B cell (primary cell): ENCODE data around the gene LRP11. TPM values are rescaled to one million over a fixed set of nuclear protein-coding genes. Genes with fewer than 3 reads are reported as not detected.

Experiments
- ATAC-seq: fragments of 200-7000 bp; cut with Tn5 transposase; one replicate; pipeline ENCODE4 v1.10.0; 2021; ENCODE audit warnings: low read depth, mild to moderate bottlenecking, moderate number of reproducible peaks, moderate library complexity
- CTCF ChIA-PET: fragments of 350-600 bp; sonication (Branson Sonifier 250); formaldehyde crosslinking; loops from one replicate; lab custom pipeline; 2021; ENCODE audit warnings: antibody characterized with exemption, inconsistent platforms; lab: Charles Lee
- POLR2A ChIA-PET: fragments of 350-600 bp; sonication (Branson Sonifier 250); formaldehyde crosslinking; loops from one replicate; lab custom pipeline; 2021; ENCODE audit warnings: antibody characterized with exemption; lab: Charles Lee
- DNase-seq: peaks from one replicate; pipeline ENCODE4 v3.0.0; 2013
- H2AFZ ChIP-seq: 2 replicates; pipeline ENCODE4 v1.6.1; 2012; ENCODE audit warnings: mild to moderate bottlenecking, low read depth, low read length; ENCODE audit not compliant: insufficient read depth, poor library complexity, severe bottlenecking
- H3K27ac ChIP-seq, 2 donors: 1 replicate in 1 of 2; 2 replicates in 1 of 2; pipeline ENCODE4 v1.5.1; 2012 to 2013; ENCODE audit warnings: low read length in 2 of 2, mild to moderate bottlenecking in 2 of 2, moderate library complexity in 1 of 2
- H3K27me3 ChIP-seq, 4 experiments: fragments of 200-600 bp in 1 of 4; sonication (generic) in 1 of 4; replicated peaks in 1 of 4; 1 replicate in 2 of 4; 2 replicates in 2 of 4; pipeline versions ENCODE4 v1.6.1 to v1.7.0; 2013 to 2016; ENCODE audit warnings: low read length in 3 of 4, mild to moderate bottlenecking in 2 of 4, mixed read lengths in 1 of 4, moderate library complexity in 1 of 4; ENCODE audit not compliant: insufficient read depth in 4 of 4, control insufficient read depth in 3 of 4; ENCODE audit errors: control extremely low read depth in 1 of 4
- H3K36me3 ChIP-seq, 2 experiments: replicated peaks in 1 of 2; 1 replicate in 1 of 2; 2 replicates in 1 of 2; pipeline versions ENCODE4 v1.6.1 to v1.7.1; 2013; ENCODE audit warnings: low read length in 1 of 2; ENCODE audit not compliant: insufficient read depth in 2 of 2, control insufficient read depth in 1 of 2; ENCODE audit errors: control extremely low read depth in 1 of 2, extremely low read depth in 1 of 2
- H3K4me1 ChIP-seq, 2 donors: fragments of 200-600 bp in 1 of 2; sonication (generic) in 1 of 2; 1 replicate in 1 of 2; 2 replicates in 1 of 2; pipeline versions ENCODE4 v1.5.1 to v1.6.1; 2013 to 2017; ENCODE audit warnings: low read length in 2 of 2; ENCODE audit not compliant: control insufficient read depth in 2 of 2, insufficient read depth in 2 of 2
- H3K4me2 ChIP-seq: replicated peaks from 2 replicates; pipeline ENCODE3; 2012; ENCODE audit warnings: mild to moderate bottlenecking, low read depth, low read length; ENCODE audit not compliant: poor library complexity, severe bottlenecking
- H3K4me3 ChIP-seq, 5 experiments: fragments of 200-600 bp in 1 of 5; sonication (generic) in 1 of 5; 1 replicate in 3 of 5; 2 replicates in 2 of 5; pipeline versions ENCODE4 v1.5.1 to v1.7.0; 2011 to 2016; ENCODE audit warnings: low read length in 4 of 5, mild to moderate bottlenecking in 4 of 5, low read depth in 2 of 5, control low read depth in 1 of 5, moderate library complexity in 1 of 5; ENCODE audit not compliant: insufficient read depth in 1 of 5; ENCODE audit errors: control extremely low read depth in 1 of 5, extremely low read depth in 1 of 5
- H3K79me2 ChIP-seq: fragments of 200-600 bp; sonication (generic); one replicate; pipeline ENCODE4 v1.6.0; 2016; ENCODE audit warnings: low read length; ENCODE audit not compliant: control insufficient read depth, insufficient read depth
- H3K9ac ChIP-seq: fragments of 200-600 bp; sonication (generic); 2 replicates; pipeline ENCODE4 v1.6.1; 2017; ENCODE audit warnings: mild to moderate bottlenecking, low read length, moderate library complexity
- H3K9me3 ChIP-seq, 3 donors: one replicate each; pipeline versions ENCODE4 v1.6.1 to v1.7.1; 2013; ENCODE audit warnings: low read length in 2 of 3; ENCODE audit not compliant: control insufficient read depth in 2 of 3, insufficient read depth in 1 of 3; ENCODE audit errors: control extremely low read depth in 1 of 3
- H4K20me1 ChIP-seq: 2 replicates; pipeline ENCODE4 v1.6.0; 2012; ENCODE audit warnings: mild to moderate bottlenecking, low read length; ENCODE audit not compliant: insufficient read depth, control insufficient read depth, poor library complexity, severe bottlenecking
- H3K27ac Mint-ChIP-seq: one replicate; pipeline ENCODE4 v1.8.0; 2021; ENCODE audit warnings: mixed read lengths
- H3K27me3 Mint-ChIP-seq: one replicate; pipeline ENCODE4 v1.8.0; 2021; ENCODE audit warnings: mixed read lengths
- H3K4me1 Mint-ChIP-seq: one replicate; pipeline ENCODE4 v1.8.0; 2021; ENCODE audit warnings: mixed read lengths
- H3K4me3 Mint-ChIP-seq: one replicate; pipeline ENCODE4 v1.8.0; 2021; ENCODE audit warnings: mixed read lengths
- H3K9me3 Mint-ChIP-seq: one replicate; pipeline ENCODE4 v1.8.0; 2022; ENCODE audit warnings: mixed read lengths; ENCODE audit not compliant: insufficient read depth
- EZH2 ChIP-seq: IDR thresholded peaks from 2 replicates; pipeline ENCODE4 v1.6.1; 2012; ENCODE audit warnings: borderline replicate concordance, low read depth, mild to moderate bottlenecking, moderate library complexity, low read length; ENCODE audit not compliant: insufficient read depth, poor library complexity, severe bottlenecking
- WGBS: methylation state at CpG from one replicate; pipeline ENCODE4 v1.1.5; 2013; ENCODE audit warnings: missing lambda C conversion rate; ENCODE audit not compliant: insufficient coverage; 5-methylcytosine and 5-hydroxymethylcytosine counted together
- intact Hi-C: fragments of 100-400 bp; cut with micrococcal nuclease; formaldehyde crosslinking; loops from one replicate; pipeline ENCODE4 v1.10.0; 2022
- polyA plus RNA-seq: library from polyadenylated mRNA; depleted of rRNA; stranded (reverse); fragments of >200 nt; gene quantifications from 2 replicates; pipeline ENCODE4 v1.2.3, GENCODE V29; 2012
- total RNA-seq, 2 donors: library from RNA; stranded (reverse); fragments of 120-200 nt in 1 of 2; gene quantifications; 1 replicate in 1 of 2; 2 replicates in 1 of 2; pipeline versions ENCODE4 v1.2.3 to v1.2.4, GENCODE V29; 2013 to 2022
- TF ChIP-seq, protein P1 (sequence below): fragments of 200-600 bp; IDR thresholded peaks from one replicate; pipeline ENCODE4 v1.8.0; 2022; ENCODE audit warnings: antibody characterized with exemption, mild to moderate bottlenecking

The LRP11 gene
- total and polyA plus RNA-seq, 2 donors (not counting 1 experiment from before 2014, with no cell fraction given): 0.34 to 1.2 TPM

DNA sequence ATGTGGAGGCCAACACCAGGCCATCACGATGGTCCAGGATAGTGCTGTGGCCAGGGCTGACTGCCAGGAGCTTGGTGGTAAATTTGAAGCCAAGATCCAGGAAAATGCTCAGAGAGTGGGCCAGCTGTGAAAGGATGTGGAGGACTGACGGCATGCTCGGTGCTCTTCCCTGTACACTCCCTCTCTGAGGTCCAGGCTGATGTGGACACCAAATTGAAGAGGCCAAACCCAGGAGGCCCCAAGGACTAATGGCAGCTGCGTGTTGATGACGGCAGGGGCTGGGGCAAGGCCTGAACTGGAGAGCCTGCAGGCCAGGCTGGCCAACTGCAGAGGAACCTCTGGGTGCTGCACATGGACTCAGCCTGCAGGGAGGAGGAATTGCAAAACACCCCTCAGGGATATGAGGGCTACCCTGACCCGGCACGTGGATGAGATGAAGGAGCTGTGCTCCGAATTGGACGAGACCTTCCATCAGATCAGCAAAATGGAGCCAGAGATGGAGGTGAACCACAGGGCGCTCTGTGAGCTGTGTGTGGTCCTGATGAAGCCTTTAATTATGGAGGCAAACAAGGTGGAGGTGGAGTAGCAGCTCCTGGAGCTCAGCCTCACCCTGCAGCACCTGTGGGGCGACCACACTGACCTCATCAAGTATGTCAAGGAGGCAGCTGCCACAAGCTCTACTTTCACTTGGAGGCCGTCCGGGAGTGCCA is 40.7 kb upstream of the LRP11 start:
- H3K36me3 ChIP-seq: no peaks in the 10 kb centered on the region
- DNase-seq: no peak
- H3K4me3 ChIP-seq: no peak overlapping the region
- H3K4me1 Mint-ChIP-seq: no peaks in the 10 kb centered on the region
- H3K27ac Mint-ChIP-seq: no peak overlapping the region
- ChIA-PET CTCF (interaction anchor here (0.9 kb wide), 1 partner anchor 18 kb away, joined by 3 read pairs; no protein-coding TSS in a partner anchor), POLR2A (no interaction called here)
- no peaks in the 10 kb centered on the region for H3K79me2 ChIP-seq
- H3K27ac ChIP-seq: no peak overlapping the region
- intact Hi-C loops: no loop called here
- peaks cover 12% of the 10 kb centered on the region for H3K27me3 Mint-ChIP-seq
- no peaks in the 10 kb centered on the region for H4K20me1 ChIP-seq
- 87% methylated on average over 13 of the region's 13 CpGs for WGBS
- H3K9me3 Mint-ChIP-seq: peaks cover 8% of the 10 kb centered on the region
- H3K9ac ChIP-seq: no peak overlapping the region
- H3K4me3 Mint-ChIP-seq: no peak overlapping the region
- peaks cover 0 to 14% (median 0%) of the 10 kb centered on the region in 4 experiments for H3K27me3 ChIP-seq
- peaks cover 0 to 19% (median 8%) of the 10 kb centered on the region in 3 donors for H3K9me3 ChIP-seq
- no peak for ATAC-seq
- no peaks in the 10 kb centered on the region for H3K4me1 ChIP-seq
- H2AFZ ChIP-seq: no peak overlapping the region
- TF ChIP-seq, protein P1, sequence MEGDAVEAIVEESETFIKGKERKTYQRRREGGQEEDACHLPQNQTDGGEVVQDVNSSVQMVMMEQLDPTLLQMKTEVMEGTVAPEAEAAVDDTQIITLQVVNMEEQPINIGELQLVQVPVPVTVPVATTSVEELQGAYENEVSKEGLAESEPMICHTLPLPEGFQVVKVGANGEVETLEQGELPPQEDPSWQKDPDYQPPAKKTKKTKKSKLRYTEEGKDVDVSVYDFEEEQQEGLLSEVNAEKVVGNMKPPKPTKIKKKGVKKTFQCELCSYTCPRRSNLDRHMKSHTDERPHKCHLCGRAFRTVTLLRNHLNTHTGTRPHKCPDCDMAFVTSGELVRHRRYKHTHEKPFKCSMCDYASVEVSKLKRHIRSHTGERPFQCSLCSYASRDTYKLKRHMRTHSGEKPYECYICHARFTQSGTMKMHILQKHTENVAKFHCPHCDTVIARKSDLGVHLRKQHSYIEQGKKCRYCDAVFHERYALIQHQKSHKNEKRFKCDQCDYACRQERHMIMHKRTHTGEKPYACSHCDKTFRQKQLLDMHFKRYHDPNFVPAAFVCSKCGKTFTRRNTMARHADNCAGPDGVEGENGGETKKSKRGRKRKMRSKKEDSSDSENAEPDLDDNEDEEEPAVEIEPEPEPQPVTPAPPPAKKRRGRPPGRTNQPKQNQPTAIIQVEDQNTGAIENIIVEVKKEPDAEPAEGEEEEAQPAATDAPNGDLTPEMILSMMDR: no peak
- TF ChIP-seq EZH2: no peak
- H3K4me2 ChIP-seq: no peak overlapping the region

- Histone ChIP-seq H3K4me1 (no peaks in the 10 kb centered on the region), H3K27me3 (peaks cover 0 to 11% (median 0%) of the 10 kb centered on the region in 4 experiments), H4K20me1 (no peaks in the 10 kb centered on the region), H3K79me2 (no peaks in the 10 kb centered on the region), H3K4me3 (no peak overlapping the region), H3K27ac (no peak overlapping the region), H3K36me3 (no peaks in the 10 kb centered on the region), H3K9ac (no peak overlapping the region), H2AFZ (no peak overlapping the region), H3K4me2 (no peak overlapping the region), H3K9me3 (peaks cover 0 to 12% (median 8%) of the 10 kb centered on the region in 3 donors)
- no peak overlapping the region for H3K27ac Mint-ChIP-seq
- intact Hi-C loops: no loop called here
- H3K9me3 Mint-ChIP-seq: peaks cover 8% of the 10 kb centered on the region
- TF ChIP-seq EZH2: no peak
- TF ChIP-seq, protein P1: no peak
- no peaks in the 10 kb centered on the region for H3K4me1 Mint-ChIP-seq
- DNase-seq (no peak), ATAC-seq (no peak)
- no peak overlapping the region for H3K4me3 Mint-ChIP-seq
- H3K27me3 Mint-ChIP-seq: peaks cover 17% of the 10 kb centered on the region
- ChIA-PET CTCF (no interaction called here), POLR2A (no interaction called here)
- WGBS: 77% methylated on average over 5 of the region's 5 CpGs
Observed at GRCh38 chr6:149903938-149904611, 39.9 kb upstream of the LRP11 start.
